Mammary epithelial cell (primary cell): ENCODE data around the gene VPS8.

Experiments
- CTCF ChIP-seq, 2 donors: IDR thresholded peaks in 1 of 2; conservative IDR thresholded peaks in 1 of 2; 2 replicates each; pipeline ENCODE4 v1.5.1; 2011 to 2012; ENCODE audit warnings: inconsistent platforms in 2 of 2, low read length in 2 of 2, mild to moderate bottlenecking in 2 of 2, control low read depth in 1 of 2, low read depth in 1 of 2; ENCODE audit not compliant: insufficient read depth in 1 of 2; ENCODE audit errors: extremely low read depth in 1 of 2
- EZH2 ChIP-seq: IDR thresholded peaks from 2 replicates; pipeline ENCODE4 v1.6.1; 2012; ENCODE audit warnings: low read length, inconsistent platforms, borderline replicate concordance

- no peak for TF ChIP-seq CTCF (conservative IDR thresholded peaks at IDR 0.05 in 1 of 2, IDR thresholded peaks at IDR 0.05 in 1 of 2; ENCODE audit: extremely low read depth in 1 of 2, insufficient read depth in 1 of 2, low read depth in 1 of 2, low read length in 2 of 2)
- TF ChIP-seq EZH2 = no peak
Observed at GRCh38 chr3:184872200-184872599, 60.2 kb downstream of the VPS8 start.
